K562 (cell line): ENCODE results near the gene TFAP2A.

ENCODE experiments used
- CTCF ChIP-seq, 3 experiments: IDR thresholded peaks in 2 of 3; conservative IDR thresholded peaks in 1 of 3; 2 replicates each; pipeline ENCODE4 v1.5.1; 2011 to 2012; ENCODE audit warnings: low read length in 3 of 3, mild to moderate bottlenecking in 3 of 3, control low read depth in 2 of 3, improper control_type of control experiment in 1 of 3, inconsistent platforms in 1 of 3, low read depth in 1 of 3, mixed read lengths in 1 of 3, moderate library complexity in 1 of 3; ENCODE audit not compliant: insufficient read depth in 2 of 3
- DPF2 ChIP-seq: fragments of 450-650 bp; IDR thresholded peaks from 2 replicates; pipeline ENCODE4 v1.6.1; 2016
- EGR1 ChIP-seq: fragments of 450-650 bp; conservative IDR thresholded peaks from 2 replicates; pipeline ENCODE4 v1.6.1; 2017; ENCODE audit warnings: mild to moderate bottlenecking
- EHMT2 ChIP-seq: fragments of 450-650 bp; IDR thresholded peaks from 2 replicates; pipeline ENCODE4 v1.6.1; 2018; ENCODE audit warnings: antibody characterized with exemption

GRCh38 chr6:10448096-10448495, 33.2 kb upstream of the TFAP2A start:
- TF ChIP-seq EHMT2 (no peak), EGR1 (no peak), CTCF (IDR thresholded peaks at IDR 0.05 in 2 of 3, conservative IDR thresholded peaks at IDR 0.05 in 1 of 3; ENCODE audit: insufficient read depth in 2 of 3, low read depth in 1 of 3, low read length in 3 of 3) (no peak), DPF2 (no peak)
